IMR-90 (cell line): ENCODE data around the gene C11orf58. TPM values are rescaled to one million over a fixed set of nuclear protein-coding genes. Genes with fewer than 3 reads are reported as not detected.

Source experiments
- ATAC-seq: fragments of 200-7000 bp; cut with Tn5 transposase; 2 replicates; pipeline ENCODE4 v1.9.1; 2020; ENCODE audit warnings: low read depth, mild to moderate bottlenecking, moderate library complexity
- BruUV-seq: library from RNA; stranded (reverse); fragments of 400-500 nt; replicated peaks from 2 replicates; lab custom pipeline; 2021; lab: Mats Ljungman, UMichigan
- CTCF ChIA-PET: fragments of 300-600 bp; formaldehyde crosslinking; extraction: SDS; loops from one replicate; lab custom pipeline; 2021; ENCODE audit warnings: antibody characterized with exemption; lab: Yijun Ruan, JAX
- POLR2A ChIA-PET: fragments of 300-600 bp; sonication (Branson Sonifier 250); formaldehyde crosslinking; loops from one replicate; lab custom pipeline; 2022; ENCODE audit warnings: antibody characterized with exemption; ENCODE audit not compliant: unreplicated experiment; lab: Charles Lee
- DNase-seq: peaks from one replicate; pipeline ENCODE4 v3.0.0; 2013
- H2AFZ ChIP-seq: replicated peaks from 2 replicates; pipeline ENCODE3; 2013; ENCODE audit warnings: low read length, mild to moderate bottlenecking; ENCODE audit not compliant: poor library complexity
- H2AK5ac ChIP-seq: 2 replicates; pipeline ENCODE4 v1.6.1; 2013; ENCODE audit warnings: low read depth, low read length, inconsistent platforms
- H2AK9ac ChIP-seq: replicated peaks from 2 replicates; pipeline ENCODE3; 2013; ENCODE audit warnings: mild to moderate bottlenecking, low read depth, low read length, moderate library complexity; ENCODE audit not compliant: poor library complexity
- H2BK120ac ChIP-seq: 2 replicates; pipeline ENCODE4 v1.6.1; 2013; ENCODE audit warnings: low read depth, low read length, inconsistent platforms
- H2BK15ac ChIP-seq: 3 replicates; pipeline ENCODE4 v1.6.1; 2013; ENCODE audit warnings: low read depth, low read length, inconsistent platforms
- H2BK20ac ChIP-seq: 2 replicates; pipeline ENCODE4 v1.6.1; 2013; ENCODE audit warnings: low read depth, mild to moderate bottlenecking, inconsistent platforms, low read length, moderate library complexity
- H2BK5ac ChIP-seq: 2 replicates; pipeline ENCODE4 v1.6.1; 2013; ENCODE audit warnings: mild to moderate bottlenecking, low read depth, low read length, inconsistent platforms; ENCODE audit not compliant: poor library complexity, severe bottlenecking
- H3K14ac ChIP-seq: replicated peaks from 2 replicates; pipeline ENCODE4 v1.6.1; 2013; ENCODE audit warnings: low read depth, low read length, inconsistent platforms
- H3K18ac ChIP-seq: 2 replicates; pipeline ENCODE4 v1.6.1; 2013; ENCODE audit warnings: low read depth, low read length, control low read depth
- H3K23ac ChIP-seq: 2 replicates; pipeline ENCODE4 v1.6.1; 2013; ENCODE audit warnings: low read depth, low read length, inconsistent platforms
- H3K27ac ChIP-seq: 2 replicates; pipeline ENCODE4 v1.5.1; 2013; ENCODE audit warnings: mild to moderate bottlenecking, control low read depth, low read length; ENCODE audit not compliant: insufficient read depth
- H3K27me3 ChIP-seq: 2 replicates; pipeline ENCODE4 v1.6.1; 2013; ENCODE audit warnings: low read length; ENCODE audit not compliant: control insufficient read depth, insufficient read depth
- H3K36me3 ChIP-seq: 2 replicates; pipeline ENCODE4 v1.6.1; 2013; ENCODE audit warnings: low read length, mixed read lengths; ENCODE audit not compliant: control insufficient read depth, insufficient read depth
- H3K4ac ChIP-seq: 2 replicates; pipeline ENCODE4 v1.6.1; 2013; ENCODE audit warnings: low read depth, low read length, inconsistent platforms
- H3K4me1 ChIP-seq: 2 replicates; pipeline ENCODE4 v1.6.1; 2013; ENCODE audit warnings: low read length, mixed read lengths; ENCODE audit not compliant: control insufficient read depth, insufficient read depth
- H3K4me2 ChIP-seq: 2 replicates; pipeline ENCODE4 v1.6.1; 2013; ENCODE audit warnings: low read depth, mild to moderate bottlenecking, control low read depth, low read length, moderate library complexity
- H3K4me3 ChIP-seq: 2 replicates; pipeline ENCODE4 v1.5.1; 2013; ENCODE audit warnings: low read depth, mild to moderate bottlenecking, control low read depth, low read length, moderate library complexity; ENCODE audit not compliant: insufficient read depth
- H3K56ac ChIP-seq: 2 replicates; pipeline ENCODE4 v1.6.1; 2013; ENCODE audit warnings: low read length, inconsistent platforms; ENCODE audit not compliant: insufficient read depth; ENCODE audit errors: extremely low read depth
- H3K79me1 ChIP-seq, 2 experiments: 2 replicates each; pipeline ENCODE4 v1.6.1; 2013; ENCODE audit warnings: low read length in 2 of 2, inconsistent platforms in 1 of 2, low read depth in 1 of 2
- H3K9ac ChIP-seq: 2 replicates; pipeline ENCODE4 v1.6.1; 2013; ENCODE audit warnings: low read depth, low read length, control low read depth
- H3K9me1 ChIP-seq: 2 replicates; pipeline ENCODE4 v1.6.1; 2013; ENCODE audit warnings: low read length, inconsistent platforms; ENCODE audit not compliant: insufficient read depth
- H3K9me3 ChIP-seq: 2 replicates; pipeline ENCODE4 v1.6.1; 2013; ENCODE audit warnings: low read length; ENCODE audit not compliant: control insufficient read depth, insufficient read depth
- H4K20me1 ChIP-seq: 2 replicates; pipeline ENCODE4 v1.6.1; 2013; ENCODE audit warnings: low read length, inconsistent platforms; ENCODE audit not compliant: insufficient read depth
- H4K5ac ChIP-seq: 2 replicates; pipeline ENCODE4 v1.6.1; 2013; ENCODE audit warnings: mild to moderate bottlenecking, low read depth, low read length, control low read depth
- H4K8ac ChIP-seq, 2 experiments: 2 replicates each; pipeline ENCODE4 v1.6.1; 2013; ENCODE audit warnings: low read depth in 2 of 2, low read length in 2 of 2, control low read depth in 1 of 2, inconsistent platforms in 1 of 2
- H4K91ac ChIP-seq: 2 replicates; pipeline ENCODE4 v1.6.1; 2013; ENCODE audit warnings: low read depth, low read length, inconsistent platforms; ENCODE audit not compliant: insufficient read depth
- BHLHE40 ChIP-seq: fragments of 150-350 bp; IDR thresholded peaks from 2 replicates; pipeline ENCODE4 v1.6.1; 2016; ENCODE audit warnings: mild to moderate bottlenecking, low read depth, low read length
- CHD1 ChIP-seq: IDR thresholded peaks from 2 replicates; pipeline ENCODE4 v1.6.1; 2012; ENCODE audit warnings: low read depth, low read length, improper control_type of control experiment
- FOS ChIP-seq: fragments of 150-350 bp; IDR thresholded peaks from 2 replicates; pipeline ENCODE4 v1.6.1; 2016; ENCODE audit warnings: low read depth, low read length
- MAFK ChIP-seq: IDR thresholded peaks from 2 replicates; pipeline ENCODE4 v1.6.1; 2012; ENCODE audit warnings: low read depth, low read length, improper control_type of control experiment
- MAZ ChIP-seq: IDR thresholded peaks from 2 replicates; pipeline ENCODE4 v1.6.1; 2012; ENCODE audit warnings: low read depth, mild to moderate bottlenecking, low read length, improper control_type of control experiment, moderate library complexity, borderline replicate concordance
- RAD21 ChIP-seq: IDR thresholded peaks from 2 replicates; pipeline ENCODE4 v1.6.1; 2012; ENCODE audit warnings: low read length, improper control_type of control experiment
- WGBS, 2 experiments: methylation state at CpG; one replicate each; pipeline versions ENCODE4 v1.1.5 to v1.1.7; 2013; ENCODE audit warnings: missing lambda C conversion rate in 2 of 2; ENCODE audit not compliant: insufficient read length in 1 of 2; ENCODE audit errors: extremely low coverage in 2 of 2; 5-methylcytosine and 5-hydroxymethylcytosine counted together
- dilution Hi-C: fragments of 300-500 bp; cut with HindIII; formaldehyde crosslinking; loops from one replicate; pipeline ENCODE4 v1.14.3; 2018; ENCODE audit warnings: low sequenced_read_pairs; ENCODE audit not compliant: unreplicated experiment
- in situ Hi-C: fragments of 300-500 bp; cut with MboI; formaldehyde crosslinking; loops from 3 replicates; pipeline ENCODE4 v1.14.3; 2019; ENCODE audit warnings: low sequenced_read_pairs, inconsistent platforms, mixed read lengths
- intact Hi-C: fragments of 100-400 bp; cut with micrococcal nuclease; formaldehyde crosslinking; loops from 2 replicates; pipeline ENCODE4 v1.10.0; 2022
- polyA plus RNA-seq, 3 experiments: library from polyadenylated mRNA; depleted of rRNA; stranded (reverse); fragments of >200 nt; gene quantifications; 2 replicates each; pipeline ENCODE4 v1.2.3, GENCODE V29; 2012; ENCODE audit warnings: low replicate concordance in 1 of 3
- total RNA-seq: library from RNA; depleted of rRNA; stranded (reverse); fragments of >200 nt; gene quantifications from 2 replicates; pipeline ENCODE4 v1.2.3, GENCODE V29; 2012
- TF ChIP-seq, protein P1 (sequence below): conservative IDR thresholded peaks from 2 replicates; pipeline ENCODE4 v1.5.1; 2012; ENCODE audit warnings: mild to moderate bottlenecking, low read depth, low read length, improper control_type of control experiment

C11orf58 gene
- total and polyA plus RNA-seq, 2 of the 4 experiments (the other 2 are of a cell fraction): 53.8 to 67.8 TPM

DNA sequence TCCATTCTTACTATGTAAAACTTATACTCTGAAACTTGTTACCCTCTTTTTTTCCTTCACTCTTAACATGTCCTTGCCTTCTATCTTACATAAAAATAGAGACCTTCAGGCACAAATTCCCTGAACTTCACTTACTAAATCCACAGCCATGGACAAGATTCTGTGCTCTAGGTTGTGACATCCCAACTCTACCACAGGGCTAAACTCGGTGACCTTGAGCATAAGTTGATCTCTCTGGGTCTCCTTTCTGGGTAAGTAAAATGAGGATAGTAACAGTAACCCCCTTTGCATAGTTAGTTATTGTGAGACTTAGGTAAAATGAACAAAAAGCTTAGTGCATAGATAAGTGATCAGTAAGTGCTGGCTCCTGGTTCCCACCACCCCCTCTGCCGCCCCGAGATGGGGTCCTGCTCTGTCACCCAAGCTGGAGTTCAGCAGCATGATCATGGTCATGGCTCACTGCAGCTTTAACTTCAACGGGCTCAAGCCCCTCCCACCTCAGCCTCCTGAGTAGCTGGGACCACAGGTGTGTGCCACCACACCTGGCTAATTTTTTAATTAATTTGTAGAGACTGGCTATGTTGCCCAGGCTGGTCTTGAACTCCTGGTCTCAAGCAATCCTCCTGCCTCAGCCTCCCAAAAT is 20.1 kb downstream of the C11orf58 start:
- Histone ChIP-seq H3K23ac (no peak overlapping the region), H3K79me1 (no peaks in the 10 kb centered on the region; a peak in 1 of 4 replicates), H2AK5ac (no peak overlapping the region), H3K27ac (no peak overlapping the region), H4K5ac (no peak overlapping the region), H3K56ac (no peak overlapping the region), H2BK5ac (no peak overlapping the region), H3K18ac (no peak overlapping the region), H2AK9ac (no peak overlapping the region), H3K27me3 (no peaks in the 10 kb centered on the region), H2BK120ac (no peak overlapping the region), H4K8ac (no peak overlapping the region), H3K4me2 (no peak overlapping the region), H4K91ac (no peak overlapping the region), H2BK15ac (no peak overlapping the region), H3K4ac (no peak overlapping the region), H4K20me1 (no peaks in the 10 kb centered on the region), H3K14ac (no peak overlapping the region), H3K9me3 (no peaks in the 10 kb centered on the region), H3K9ac (no peak overlapping the region), H2AFZ (no peak overlapping the region), H3K4me3 (no peak overlapping the region), H3K9me1 (no peaks in the 10 kb centered on the region), H3K36me3 (peaks cover 11% of the 10 kb centered on the region), H3K4me1 (no peaks in the 10 kb centered on the region), H2BK20ac (no peak overlapping the region)
- BruUV-seq: no TSS peak
- CTCF ChIA-PET: no interaction called here
- 94% methylated on average over 2 of the region's 4 CpGs; no CpG with 5 or more reads in 1 of the 2 experiments for WGBS, 2 experiments
- dilution Hi-C loops (no loop called here), in situ Hi-C loops (no loop called here), intact Hi-C loops (no loop called here)
- TF ChIP-seq FOS: no peak
- no peak for TF ChIP-seq MAZ
- TF ChIP-seq, protein P1, sequence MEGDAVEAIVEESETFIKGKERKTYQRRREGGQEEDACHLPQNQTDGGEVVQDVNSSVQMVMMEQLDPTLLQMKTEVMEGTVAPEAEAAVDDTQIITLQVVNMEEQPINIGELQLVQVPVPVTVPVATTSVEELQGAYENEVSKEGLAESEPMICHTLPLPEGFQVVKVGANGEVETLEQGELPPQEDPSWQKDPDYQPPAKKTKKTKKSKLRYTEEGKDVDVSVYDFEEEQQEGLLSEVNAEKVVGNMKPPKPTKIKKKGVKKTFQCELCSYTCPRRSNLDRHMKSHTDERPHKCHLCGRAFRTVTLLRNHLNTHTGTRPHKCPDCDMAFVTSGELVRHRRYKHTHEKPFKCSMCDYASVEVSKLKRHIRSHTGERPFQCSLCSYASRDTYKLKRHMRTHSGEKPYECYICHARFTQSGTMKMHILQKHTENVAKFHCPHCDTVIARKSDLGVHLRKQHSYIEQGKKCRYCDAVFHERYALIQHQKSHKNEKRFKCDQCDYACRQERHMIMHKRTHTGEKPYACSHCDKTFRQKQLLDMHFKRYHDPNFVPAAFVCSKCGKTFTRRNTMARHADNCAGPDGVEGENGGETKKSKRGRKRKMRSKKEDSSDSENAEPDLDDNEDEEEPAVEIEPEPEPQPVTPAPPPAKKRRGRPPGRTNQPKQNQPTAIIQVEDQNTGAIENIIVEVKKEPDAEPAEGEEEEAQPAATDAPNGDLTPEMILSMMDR: no peak
- TF ChIP-seq CHD1: no peak
- no peak for TF ChIP-seq RAD21
- no peak for TF ChIP-seq MAFK
- TF ChIP-seq BHLHE40: no peak
- ATAC-seq (no peak), DNase-seq (no peak)
- POLR2A ChIA-PET: no interaction called here
